Lung (tissue), 12 donors: Measurements from ENCODE around the gene SHOX. TPM values are rescaled to one million over a fixed set of nuclear protein-coding genes. Genes with fewer than 3 reads are reported as not detected.

Experiments used
- ATAC-seq: fragments of 200-7000 bp; cut with Tn5 transposase; one replicate; pipeline ENCODE4 v1.9.1; 2020; ENCODE audit warnings: moderate number of reproducible peaks; ENCODE audit not compliant: insufficient read depth, low FRiP score
- DNase-seq, 3 donors: peaks; one replicate each; pipeline ENCODE4 v3.0.0-alpha.2; 2013 to 2017
- H3K27ac ChIP-seq, 2 donors: one replicate each; pipeline ENCODE4 v1.5.1; 2013; ENCODE audit warnings: mild to moderate bottlenecking in 2 of 2, moderate library complexity in 2 of 2, control low read depth in 1 of 2, inconsistent platforms in 1 of 2, low read depth in 1 of 2, low read length in 1 of 2
- H3K27me3 ChIP-seq, 3 donors: one replicate each; pipeline ENCODE4 v1.5.1; 2013; ENCODE audit warnings: low read length in 2 of 3; ENCODE audit not compliant: control insufficient read depth in 3 of 3, insufficient read depth in 3 of 3
- H3K36me3 ChIP-seq, 4 donors: one replicate each; pipeline ENCODE4 v1.5.1; 2013; ENCODE audit warnings: low read length in 4 of 4, mild to moderate bottlenecking in 1 of 4, moderate library complexity in 1 of 4; ENCODE audit not compliant: control insufficient read depth in 4 of 4, insufficient read depth in 4 of 4
- H3K4me1 ChIP-seq, 5 donors: one replicate each; pipeline ENCODE4 v1.5.1; 2013; ENCODE audit warnings: low read length in 5 of 5, mild to moderate bottlenecking in 2 of 5, moderate library complexity in 1 of 5; ENCODE audit not compliant: control insufficient read depth in 5 of 5, insufficient read depth in 5 of 5
- H3K4me3 ChIP-seq: one replicate; pipeline ENCODE4 v1.5.1; 2013; ENCODE audit warnings: mild to moderate bottlenecking, control low read depth, moderate library complexity
- H3K9ac ChIP-seq, 2 donors: one replicate each; pipeline ENCODE4 v1.5.1; 2013; ENCODE audit warnings: low read length in 2 of 2, control low read depth in 1 of 2; ENCODE audit not compliant: insufficient read depth in 1 of 2
- H3K9me3 ChIP-seq, 4 donors: one replicate each; pipeline ENCODE4 v1.5.1; 2013; ENCODE audit warnings: low read length in 3 of 4, mild to moderate bottlenecking in 1 of 4, moderate library complexity in 1 of 4; ENCODE audit not compliant: control insufficient read depth in 4 of 4, insufficient read depth in 3 of 4
- CTCF ChIP-seq: IDR thresholded peaks from 2 replicates; pipeline ENCODE4 v1.5.1; 2012; ENCODE audit warnings: mild to moderate bottlenecking; ENCODE audit errors: control extremely low read depth, extremely low read depth
- whole genome bisulfite sequencing, 2 donors: extraction: QIAGEN DNeasy Blood & Tissue Kit; methylation state at CpG; one replicate each; pipeline ENCODE4 v1.1.7; 2013; 5-methylcytosine and 5-hydroxymethylcytosine counted together
- polyA plus RNA-seq, 2 donors: library from polyadenylated mRNA; stranded (reverse); fragments of 200-250 nt; gene quantifications; one replicate each; pipeline ENCODE4 v1.2.1, GENCODE V29; 2013
- total RNA-seq, 2 donors: library from RNA; depleted of rRNA in 1 of 2; stranded (reverse); fragments of >200 nt in 1 of 2; gene quantifications; one replicate each; pipeline ENCODE4 v1.2.1, GENCODE V29; 2014 to 2021
- donor health status: control.
- donor health status: control.
- donor health status: Bipolar disorder and iron deficiency.
- donor health status: healthy.
- donor health status: DM: yes; HTN: yes; CAD: no.

The SHOX gene
- total and polyA plus RNA-seq, 4 donors = not detected

- H3K9ac ChIP-seq = no peak overlapping the region
- H3K36me3 ChIP-seq = no peaks in the 10 kb centered on the region
- ATAC-seq (no peak), DNase-seq (no peak)
- 12 to 15% methylated on average over 36 to 54 of the region's 54 CpGs for WGBS, 2 donors
- peaks cover 9 to 36% (median 23%) of the 10 kb centered on the region in 3 donors for H3K27me3 ChIP-seq
- TF ChIP-seq CTCF = no peak
- no peak overlapping the region for H3K4me3 ChIP-seq
- no peaks in the 10 kb centered on the region for H3K4me1 ChIP-seq
- H3K9me3 ChIP-seq = peaks cover 0 to 6% (median 0%) of the 10 kb centered on the region in 4 donors
- no peak overlapping the region for H3K27ac ChIP-seq
Observed at GRCh38 chrX:618761-619450, 11.7 kb upstream of the SHOX start.

GRCh38 chrX:619451-619811 is 11.2 kb upstream of the SHOX start:
- Histone ChIP-seq H3K27ac (no peak overlapping the region), H3K36me3 (no peaks in the 10 kb centered on the region), H3K4me3 (no peak overlapping the region), H3K9me3 (peaks cover 0 to 4% (median 0%) of the 10 kb centered on the region in 4 donors), H3K9ac (no peak overlapping the region), H3K27me3 (peaks cover 9 to 42% (median 28%) of the 10 kb centered on the region in 3 donors), H3K4me1 (peaks cover 0 to 3% (median 0%) of the 10 kb centered on the region in 5 donors)
- ATAC-seq = no peak
- no peak for DNase-seq
- 5% methylated on average over 17 to 23 of the region's 23 CpGs for WGBS, 2 donors
- no peak for TF ChIP-seq CTCF

GRCh38 chrX:619812-620531 is 10.6 kb upstream of the SHOX start:
- no peak for DNase-seq
- H3K4me3 ChIP-seq = no peak overlapping the region
- peaks cover 0 to 3% (median 0%) of the 10 kb centered on the region in 5 donors for H3K4me1 ChIP-seq
- no peak overlapping the region for H3K9ac ChIP-seq
- peaks cover 0 to 4% (median 0%) of the 10 kb centered on the region in 4 donors for H3K9me3 ChIP-seq
- no peak for TF ChIP-seq CTCF
- peaks cover 13 to 47% (median 28%) of the 10 kb centered on the region in 3 donors for H3K27me3 ChIP-seq
- 3 to 5% methylated on average over 48 of the region's 48 CpGs for WGBS, 2 donors
- ATAC-seq = no peak
- H3K27ac ChIP-seq = no peak overlapping the region
- no peaks in the 10 kb centered on the region for H3K36me3 ChIP-seq
